ENCODE data around the gene ZNF230.
A peak's percentile ranks its signal among the peaks of the same experiment; 100 is the strongest.

ZNF230 gene

DNA sequence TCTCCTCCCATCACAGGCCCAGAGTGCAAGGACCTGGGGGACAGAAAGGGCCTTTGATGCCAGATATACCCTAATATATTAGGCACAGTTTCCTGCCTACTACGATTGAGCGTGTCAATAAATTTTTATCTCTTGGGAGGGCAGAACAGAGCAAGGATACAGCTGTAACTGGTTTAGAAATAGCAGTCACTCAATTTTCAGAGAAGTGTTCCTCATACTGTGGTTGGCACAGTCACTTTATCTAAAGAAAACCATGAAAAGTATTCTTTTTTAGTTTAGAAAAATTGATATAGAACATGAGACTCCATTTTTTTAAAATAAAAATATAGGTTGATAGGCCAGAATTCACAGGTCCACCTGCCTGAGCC is 19.2 kb upstream of the ZNF230 start:
- TF ChIP-seq HDGF (IDR thresholded peaks at IDR 0.05; ENCODE audit: borderline replicate concordance), result no peak
- no peak for TF ChIP-seq FOXK2 (IDR thresholded peaks at IDR 0.05)
- TF ChIP-seq FOXA1 (IDR thresholded peaks at IDR 0.05), result no peak
- no peak for TF ChIP-seq PKNOX1 (IDR thresholded peaks at IDR 0.05)
- no peak for TF ChIP-seq TARDBP (IDR thresholded peaks at IDR 0.05)
- TF ChIP-seq SP1 (IDR thresholded peaks at IDR 0.05), result no peak
- TF ChIP-seq LEF1 (IDR thresholded peaks at IDR 0.05; ENCODE audit: borderline replicate concordance), result no peak
- no peak for TF ChIP-seq SUZ12 (IDR thresholded peaks at IDR 0.05)
- TF ChIP-seq ARNT (IDR thresholded peaks at IDR 0.05), result no peak
- no peak for TF ChIP-seq ELF4 (IDR thresholded peaks at IDR 0.05)
- TF ChIP-seq BHLHE40 (IDR thresholded peaks at IDR 0.05; ENCODE audit: borderline replicate concordance), result no peak
- TF ChIP-seq NFRKB (IDR thresholded peaks at IDR 0.05), result no peak
- TF ChIP-seq CTBP1 (IDR thresholded peaks at IDR 0.05; ENCODE audit: borderline replicate concordance), result no peak
- TF ChIP-seq L3MBTL2 (conservative IDR thresholded peaks at IDR 0.05), result no peak
- no peak for TF ChIP-seq ZNF384 (IDR thresholded peaks at IDR 0.05)
- no peak for TF ChIP-seq FOXM1 (IDR thresholded peaks at IDR 0.05; ENCODE audit: borderline replicate concordance)
- ChIA-PET POLR2A (interaction anchor here (0.9 kb wide), 1 partner anchor 49 kb away, joined by 3 read pairs; the partner anchor contains the start of gene ZNF45), CTCF (no interaction called here)
- no peak for DNase-seq (ENCODE audit: extremely low spot score)

GRCh38 chr19:43983912-43984686 is 18.7 kb upstream of the ZNF230 start, which contains the start of gene ZNF155:
TSS of gene ZNF155 (plus strand) at chr19:43984188. CDS start at chr19:43988544, 4,356 bp downstream.
- DNase-seq (ENCODE audit: extremely low spot score), result peak; percentile 92
- ChIA-PET CTCF (no interaction called here), POLR2A (interaction anchor here (0.9 to 1.0 kb wide), 2 partner anchors 18 to 49 kb away, joined by 3 read pairs; partner anchors contain the start of gene ZNF45)
- TF ChIP-seq LEF1 (IDR thresholded peaks at IDR 0.05; ENCODE audit: borderline replicate concordance), result no peak
- no peak for TF ChIP-seq NFRKB (IDR thresholded peaks at IDR 0.05)
- no peak for TF ChIP-seq ARNT (IDR thresholded peaks at IDR 0.05)
- TF ChIP-seq L3MBTL2 (conservative IDR thresholded peaks at IDR 0.05), result peak; percentile 65
- no peak for TF ChIP-seq TARDBP (IDR thresholded peaks at IDR 0.05)
- TF ChIP-seq ZNF384 (IDR thresholded peaks at IDR 0.05), result no peak
- peak; percentile 72 for TF ChIP-seq ELF4 (IDR thresholded peaks at IDR 0.05)
- no peak for TF ChIP-seq BHLHE40 (IDR thresholded peaks at IDR 0.05; ENCODE audit: borderline replicate concordance)
- peak; percentile 47; the same call in 1 of the 2 replicates for TF ChIP-seq SUZ12 (IDR thresholded peaks at IDR 0.05)
- TF ChIP-seq CTBP1 (IDR thresholded peaks at IDR 0.05; ENCODE audit: borderline replicate concordance), result no peak

DNA sequence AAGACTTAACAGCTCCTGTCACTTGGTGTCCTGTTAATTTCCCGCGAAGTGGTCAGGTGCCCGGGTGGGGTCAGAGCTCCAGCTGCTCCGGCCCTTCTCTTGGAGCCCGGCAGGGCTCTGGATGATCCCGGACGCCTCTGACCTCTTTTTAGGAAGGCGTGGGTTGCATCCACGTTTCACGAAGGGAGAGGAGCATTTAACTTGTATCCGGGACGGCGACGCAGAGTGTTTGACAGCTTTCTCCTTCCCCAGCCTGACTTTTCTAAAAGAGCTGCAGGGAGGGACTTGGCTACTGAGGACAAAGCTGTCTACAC is 18.1 kb upstream of the ZNF230 start:
- TF ChIP-seq SUZ12 (IDR thresholded peaks at IDR 0.05) (no peak), ARNT (IDR thresholded peaks at IDR 0.05) (no peak), CTBP1 (IDR thresholded peaks at IDR 0.05; ENCODE audit: borderline replicate concordance) (no peak), TARDBP (IDR thresholded peaks at IDR 0.05) (no peak), L3MBTL2 (conservative IDR thresholded peaks at IDR 0.05) (no peak), HDGF (IDR thresholded peaks at IDR 0.05; ENCODE audit: borderline replicate concordance) (no peak), NFRKB (IDR thresholded peaks at IDR 0.05) (no peak), PKNOX1 (IDR thresholded peaks at IDR 0.05) (no peak), SP1 (IDR thresholded peaks at IDR 0.05) (no peak), ZNF384 (IDR thresholded peaks at IDR 0.05) (no peak), BHLHE40 (IDR thresholded peaks at IDR 0.05; ENCODE audit: borderline replicate concordance) (no peak), FOXK2 (IDR thresholded peaks at IDR 0.05) (no peak), ELF4 (IDR thresholded peaks at IDR 0.05) (no peak), FOXM1 (IDR thresholded peaks at IDR 0.05; ENCODE audit: borderline replicate concordance) (no peak), LEF1 (IDR thresholded peaks at IDR 0.05; ENCODE audit: borderline replicate concordance) (no peak), FOXA1 (IDR thresholded peaks at IDR 0.05) (no peak)
- POLR2A ChIA-PET, result interaction anchor here (0.9 to 1.0 kb wide), 2 partner anchors 17 to 50 kb away, joined by 3 read pairs; partner anchors contain the start of gene ZNF45
- CTCF ChIA-PET, result no interaction called here
- DNase-seq (ENCODE audit: extremely low spot score), result no peak

- no peak for TF ChIP-seq FOXK2 (IDR thresholded peaks at IDR 0.05)
- no peak for TF ChIP-seq NFRKB (IDR thresholded peaks at IDR 0.05)
- no peak for TF ChIP-seq ELF4 (IDR thresholded peaks at IDR 0.05)
- no peak for TF ChIP-seq L3MBTL2 (conservative IDR thresholded peaks at IDR 0.05)
- no peak for TF ChIP-seq HDGF (IDR thresholded peaks at IDR 0.05; ENCODE audit: borderline replicate concordance)
- TF ChIP-seq LEF1 (IDR thresholded peaks at IDR 0.05; ENCODE audit: borderline replicate concordance), result no peak
- no peak for TF ChIP-seq FOXA1 (IDR thresholded peaks at IDR 0.05)
- TF ChIP-seq CTBP1 (IDR thresholded peaks at IDR 0.05; ENCODE audit: borderline replicate concordance), result no peak
- TF ChIP-seq BHLHE40 (IDR thresholded peaks at IDR 0.05; ENCODE audit: borderline replicate concordance), result no peak
- TF ChIP-seq ZNF384 (IDR thresholded peaks at IDR 0.05), result no peak
- no peak for TF ChIP-seq SUZ12 (IDR thresholded peaks at IDR 0.05)
- ChIA-PET POLR2A (no interaction called here), CTCF (no interaction called here)
- DNase-seq (ENCODE audit: extremely low spot score), result no peak
Observed at GRCh38 chr19:43997631-43998290, 5.0 kb upstream of the ZNF230 start.

DNA sequence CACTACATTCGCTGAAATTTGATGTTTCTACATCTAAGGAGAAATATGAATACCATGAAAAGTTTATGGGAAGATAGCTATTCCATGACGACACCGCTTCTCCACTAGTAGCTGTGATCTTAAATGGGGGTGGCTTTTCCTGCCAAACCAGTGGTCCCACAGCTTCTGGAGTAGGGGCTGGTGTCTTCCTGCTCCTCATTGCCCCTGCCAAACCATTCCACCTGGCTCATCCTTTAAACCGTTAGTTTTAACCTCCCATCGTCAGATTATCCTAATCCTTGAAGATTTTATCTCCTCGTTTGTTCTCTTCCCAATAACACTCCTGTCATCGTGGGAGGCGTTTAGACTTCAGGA is 568 bp upstream of the ZNF230 start:
- CTCF ChIA-PET, result no interaction called here
- DNase-seq (ENCODE audit: extremely low spot score), result no peak
- no peak for TF ChIP-seq HDGF (IDR thresholded peaks at IDR 0.05; ENCODE audit: borderline replicate concordance)
- POLR2A ChIA-PET, result interaction anchor here (0.8 to 1.0 kb wide), 3 partner anchors 17 to 51 kb away, joined by 3 to 4 read pairs (median 3); partner anchors contain the start of genes ZNF221 and ZNF222

GRCh38 chr19:44003461-44004009 is 778 bp downstream of the ZNF230 start:
- CTCF ChIA-PET, result no interaction called here
- POLR2A ChIA-PET, result interaction anchor here (1.8 kb wide), 1 partner anchor 91 kb away, joined by 8 read pairs; the partner anchor contains the start of gene ZNF224
- DNase-seq (ENCODE audit: extremely low spot score), result peak; percentile 6
- no peak for TF ChIP-seq NFRKB (IDR thresholded peaks at IDR 0.05)
- no peak for TF ChIP-seq LEF1 (IDR thresholded peaks at IDR 0.05; ENCODE audit: borderline replicate concordance)
- no peak for TF ChIP-seq ZNF384 (IDR thresholded peaks at IDR 0.05)
- TF ChIP-seq CTBP1 (IDR thresholded peaks at IDR 0.05; ENCODE audit: borderline replicate concordance), result no peak
- TF ChIP-seq HDGF (IDR thresholded peaks at IDR 0.05; ENCODE audit: borderline replicate concordance), result no peak
- TF ChIP-seq FOXM1 (IDR thresholded peaks at IDR 0.05; ENCODE audit: borderline replicate concordance), result no peak
- no peak for TF ChIP-seq SUZ12 (IDR thresholded peaks at IDR 0.05)
- no peak for TF ChIP-seq L3MBTL2 (conservative IDR thresholded peaks at IDR 0.05)
- TF ChIP-seq SP1 (IDR thresholded peaks at IDR 0.05), result no peak
- no peak for TF ChIP-seq FOXA1 (IDR thresholded peaks at IDR 0.05)
